ENCODE measurements around the gene JCHAIN. TPM values are rescaled to one million over a fixed set of nuclear protein-coding genes. Genes with fewer than 3 reads are reported as not detected.

JCHAIN gene
- total and polyA plus RNA-seq, 2 of the 8 experiments (the other 6 are each of a cell fraction or from before 2014, with no cell fraction given) = not detected

GRCh38 chr4:70705183-70706043, 39.1 kb upstream of the JCHAIN start (continued):
- TF ChIP-seq, protein P1, sequence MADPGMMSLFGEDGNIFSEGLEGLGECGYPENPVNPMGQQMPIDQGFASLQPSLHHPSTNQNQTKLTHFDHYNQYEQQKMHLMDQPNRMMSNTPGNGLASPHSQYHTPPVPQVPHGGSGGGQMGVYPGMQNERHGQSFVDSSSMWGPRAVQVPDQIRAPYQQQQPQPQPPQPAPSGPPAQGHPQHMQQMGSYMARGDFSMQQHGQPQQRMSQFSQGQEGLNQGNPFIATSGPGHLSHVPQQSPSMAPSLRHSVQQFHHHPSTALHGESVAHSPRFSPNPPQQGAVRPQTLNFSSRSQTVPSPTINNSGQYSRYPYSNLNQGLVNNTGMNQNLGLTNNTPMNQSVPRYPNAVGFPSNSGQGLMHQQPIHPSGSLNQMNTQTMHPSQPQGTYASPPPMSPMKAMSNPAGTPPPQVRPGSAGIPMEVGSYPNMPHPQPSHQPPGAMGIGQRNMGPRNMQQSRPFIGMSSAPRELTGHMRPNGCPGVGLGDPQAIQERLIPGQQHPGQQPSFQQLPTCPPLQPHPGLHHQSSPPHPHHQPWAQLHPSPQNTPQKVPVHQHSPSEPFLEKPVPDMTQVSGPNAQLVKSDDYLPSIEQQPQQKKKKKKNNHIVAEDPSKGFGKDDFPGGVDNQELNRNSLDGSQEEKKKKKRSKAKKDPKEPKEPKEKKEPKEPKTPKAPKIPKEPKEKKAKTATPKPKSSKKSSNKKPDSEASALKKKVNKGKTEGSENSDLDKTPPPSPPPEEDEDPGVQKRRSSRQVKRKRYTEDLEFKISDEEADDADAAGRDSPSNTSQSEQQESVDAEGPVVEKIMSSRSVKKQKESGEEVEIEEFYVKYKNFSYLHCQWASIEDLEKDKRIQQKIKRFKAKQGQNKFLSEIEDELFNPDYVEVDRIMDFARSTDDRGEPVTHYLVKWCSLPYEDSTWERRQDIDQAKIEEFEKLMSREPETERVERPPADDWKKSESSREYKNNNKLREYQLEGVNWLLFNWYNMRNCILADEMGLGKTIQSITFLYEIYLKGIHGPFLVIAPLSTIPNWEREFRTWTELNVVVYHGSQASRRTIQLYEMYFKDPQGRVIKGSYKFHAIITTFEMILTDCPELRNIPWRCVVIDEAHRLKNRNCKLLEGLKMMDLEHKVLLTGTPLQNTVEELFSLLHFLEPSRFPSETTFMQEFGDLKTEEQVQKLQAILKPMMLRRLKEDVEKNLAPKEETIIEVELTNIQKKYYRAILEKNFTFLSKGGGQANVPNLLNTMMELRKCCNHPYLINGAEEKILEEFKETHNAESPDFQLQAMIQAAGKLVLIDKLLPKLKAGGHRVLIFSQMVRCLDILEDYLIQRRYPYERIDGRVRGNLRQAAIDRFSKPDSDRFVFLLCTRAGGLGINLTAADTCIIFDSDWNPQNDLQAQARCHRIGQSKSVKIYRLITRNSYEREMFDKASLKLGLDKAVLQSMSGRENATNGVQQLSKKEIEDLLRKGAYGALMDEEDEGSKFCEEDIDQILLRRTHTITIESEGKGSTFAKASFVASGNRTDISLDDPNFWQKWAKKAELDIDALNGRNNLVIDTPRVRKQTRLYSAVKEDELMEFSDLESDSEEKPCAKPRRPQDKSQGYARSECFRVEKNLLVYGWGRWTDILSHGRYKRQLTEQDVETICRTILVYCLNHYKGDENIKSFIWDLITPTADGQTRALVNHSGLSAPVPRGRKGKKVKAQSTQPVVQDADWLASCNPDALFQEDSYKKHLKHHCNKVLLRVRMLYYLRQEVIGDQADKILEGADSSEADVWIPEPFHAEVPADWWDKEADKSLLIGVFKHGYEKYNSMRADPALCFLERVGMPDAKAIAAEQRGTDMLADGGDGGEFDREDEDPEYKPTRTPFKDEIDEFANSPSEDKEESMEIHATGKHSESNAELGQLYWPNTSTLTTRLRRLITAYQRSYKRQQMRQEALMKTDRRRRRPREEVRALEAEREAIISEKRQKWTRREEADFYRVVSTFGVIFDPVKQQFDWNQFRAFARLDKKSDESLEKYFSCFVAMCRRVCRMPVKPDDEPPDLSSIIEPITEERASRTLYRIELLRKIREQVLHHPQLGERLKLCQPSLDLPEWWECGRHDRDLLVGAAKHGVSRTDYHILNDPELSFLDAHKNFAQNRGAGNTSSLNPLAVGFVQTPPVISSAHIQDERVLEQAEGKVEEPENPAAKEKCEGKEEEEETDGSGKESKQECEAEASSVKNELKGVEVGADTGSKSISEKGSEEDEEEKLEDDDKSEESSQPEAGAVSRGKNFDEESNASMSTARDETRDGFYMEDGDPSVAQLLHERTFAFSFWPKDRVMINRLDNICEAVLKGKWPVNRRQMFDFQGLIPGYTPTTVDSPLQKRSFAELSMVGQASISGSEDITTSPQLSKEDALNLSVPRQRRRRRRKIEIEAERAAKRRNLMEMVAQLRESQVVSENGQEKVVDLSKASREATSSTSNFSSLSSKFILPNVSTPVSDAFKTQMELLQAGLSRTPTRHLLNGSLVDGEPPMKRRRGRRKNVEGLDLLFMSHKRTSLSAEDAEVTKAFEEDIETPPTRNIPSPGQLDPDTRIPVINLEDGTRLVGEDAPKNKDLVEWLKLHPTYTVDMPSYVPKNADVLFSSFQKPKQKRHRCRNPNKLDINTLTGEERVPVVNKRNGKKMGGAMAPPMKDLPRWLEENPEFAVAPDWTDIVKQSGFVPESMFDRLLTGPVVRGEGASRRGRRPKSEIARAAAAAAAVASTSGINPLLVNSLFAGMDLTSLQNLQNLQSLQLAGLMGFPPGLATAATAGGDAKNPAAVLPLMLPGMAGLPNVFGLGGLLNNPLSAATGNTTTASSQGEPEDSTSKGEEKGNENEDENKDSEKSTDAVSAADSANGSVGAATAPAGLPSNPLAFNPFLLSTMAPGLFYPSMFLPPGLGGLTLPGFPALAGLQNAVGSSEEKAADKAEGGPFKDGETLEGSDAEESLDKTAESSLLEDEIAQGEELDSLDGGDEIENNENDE (IDR thresholded peaks at IDR 0.05; ENCODE audit: insufficient replicate concordance, low read length) = no peak
- TF ChIP-seq POLR2A (IDR thresholded peaks at IDR 0.05; ENCODE audit: control extremely low read depth in 1 of 2, low read depth in 2 of 2, low read length in 2 of 2) (peak in 1 of 2 experiments; percentile 54; a peak in 2 of 3 replicates), RXRA (IDR thresholded peaks at IDR 0.05; ENCODE audit: insufficient read depth, low read depth, low read length) (no peak), JUND (IDR thresholded peaks at IDR 0.05; ENCODE audit: low read length) (no peak), ASH2L (IDR thresholded peaks at IDR 0.05; ENCODE audit: low read length) (peak; percentile 83), CEBPB (IDR thresholded peaks at IDR 0.05; ENCODE audit: low read depth, low read length) (no peak), EP300 (IDR thresholded peaks at IDR 0.05; ENCODE audit: borderline replicate concordance in 1 of 2, low read depth in 2 of 2, low read length in 2 of 2) (no peak), RBBP5 (IDR thresholded peaks at IDR 0.05; ENCODE audit: borderline replicate concordance, low read depth, low read length) (0 out of 2 replicates have a peak, but pooled peaks have one; percentile 8), EGR1 (IDR thresholded peaks at IDR 0.05; ENCODE audit: borderline replicate concordance, low read depth, low read length) (peak; percentile 47; the same call in 1 of the 2 replicates)

Data from H1 (cell line).